Cerebellar nuclear complex (tissue), 1 donor: ENCODE results near the gene AKAP17A.
A peak's percentile ranks its signal among the peaks of the same experiment; 100 is the strongest.
"Not testable (repeated sequence)": the region's sequence is repeated elsewhere in the genome, so short reads cannot be mapped to it uniquely, and the experiment has no call there.

Source experiments
- DNase-seq, 2 experiments: peaks; one replicate each; lab custom pipeline; 2025; lab: John Stamatoyannopoulos, UW

The AKAP17A gene

GRCh38 chrX:1591102-1591862, at the start of gene AKAP17A:
AKAP17A (plus strand) TSS chrX:1591604; CDS start chrX:1593463, 1,859 bp downstream.
- DNase-seq = peak; percentile 69 to 83

GRCh38 chrX:1542994-1543725, 48.2 kb upstream of the AKAP17A start:
- no peak for DNase-seq

GRCh38 chrX:1545776-1546408, 45.5 kb upstream of the AKAP17A start:
- DNase-seq = no peak

- no peak for DNase-seq
Observed at GRCh38 chrX:1546691-1547251, 44.6 kb upstream of the AKAP17A start.

- no peak for DNase-seq
Observed at GRCh38 chrX:1551959-1552546, 39.4 kb upstream of the AKAP17A start.

GRCh38 chrX:1554469-1555210, 36.8 kb upstream of the AKAP17A start:
- DNase-seq = no peak

GRCh38 chrX:1555370-1555769, 36.0 kb upstream of the AKAP17A start:
- no peak for DNase-seq

GRCh38 chrX:1557442-1557841, 34.0 kb upstream of the AKAP17A start:
- not testable (repeated sequence) for DNase-seq

- no peak for DNase-seq
Observed at GRCh38 chrX:1558761-1559468, 32.5 kb upstream of the AKAP17A start.

GRCh38 chrX:1561164-1561563, 30.2 kb upstream of the AKAP17A start:
- no peak for DNase-seq

- DNase-seq = not testable (repeated sequence)
Observed at GRCh38 chrX:1564077-1564476, 27.3 kb upstream of the AKAP17A start.

- no peak for DNase-seq
Observed at GRCh38 chrX:1564750-1565683, 26.4 kb upstream of the AKAP17A start.

- DNase-seq = not testable (repeated sequence)
Observed at GRCh38 chrX:1574181-1574580, 17.2 kb upstream of the AKAP17A start.

GRCh38 chrX:1576201-1576992, 15.0 kb upstream of the AKAP17A start:
- DNase-seq = no peak

- no peak for DNase-seq
Observed at GRCh38 chrX:1577845-1578244, 13.6 kb upstream of the AKAP17A start.

GRCh38 chrX:1578511-1579173, 12.8 kb upstream of the AKAP17A start:
- no peak for DNase-seq

GRCh38 chrX:1581132-1581531, 10.3 kb upstream of the AKAP17A start:
- no peak for DNase-seq
